GM12874 (cell line): ENCODE data around the gene TMEM260.

Experiments used
- TF ChIP-seq, protein P1 (sequence below): IDR thresholded peaks from 2 replicates; pipeline ENCODE4 v1.5.1; 2011; ENCODE audit warnings: low read depth, mild to moderate bottlenecking, control low read depth, low read length, moderate library complexity; ENCODE audit not compliant: insufficient read depth

TMEM260 gene

DNA sequence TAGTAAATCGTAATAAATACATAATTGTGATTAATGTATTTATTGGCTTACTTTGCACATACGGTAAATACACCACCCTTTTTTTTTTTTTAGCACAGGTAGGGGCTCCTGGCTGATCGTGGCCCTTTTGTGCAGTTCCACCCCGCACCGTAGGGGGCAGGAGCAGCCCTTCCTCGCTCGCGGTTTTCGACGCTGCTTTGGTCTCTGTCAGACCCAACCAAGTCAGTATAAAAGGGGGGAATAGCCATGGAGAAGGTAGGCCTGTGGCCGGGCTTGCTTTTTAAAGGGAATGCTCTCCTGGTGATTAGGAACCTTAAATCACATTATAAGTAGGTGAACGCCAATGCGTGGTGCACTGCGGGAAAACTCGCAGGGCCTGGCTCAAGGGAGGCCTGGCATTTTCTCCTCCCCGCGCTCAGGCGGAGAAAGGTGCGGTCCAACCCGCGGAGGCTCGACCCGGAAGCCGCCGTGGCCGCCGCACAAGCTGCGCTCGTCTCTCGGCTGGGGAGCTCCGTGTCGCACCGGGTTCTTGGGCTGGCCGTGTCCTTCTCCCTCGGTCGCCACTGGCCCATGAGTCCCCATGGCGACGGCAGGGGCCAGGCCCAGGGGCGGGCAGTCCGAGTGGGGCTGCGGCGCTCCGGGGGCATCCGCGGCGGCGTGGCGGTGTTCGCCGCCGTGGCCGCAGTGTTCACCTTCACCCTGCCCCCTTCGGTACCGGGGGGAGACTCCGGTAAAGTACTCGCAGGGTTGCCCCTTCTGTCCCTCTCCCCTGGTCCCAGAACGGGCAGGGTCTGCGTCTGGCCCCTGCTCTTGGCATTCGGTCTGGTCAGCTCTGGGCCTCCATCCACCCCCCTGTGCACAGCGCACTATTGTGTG is at the start of gene TMEM260:
TSS of gene TMEM260 (plus strand) at position 454 of the 876 bp plus-strand sequence. CDS start at position 571, 117 bp downstream.
- TF ChIP-seq, protein P1, sequence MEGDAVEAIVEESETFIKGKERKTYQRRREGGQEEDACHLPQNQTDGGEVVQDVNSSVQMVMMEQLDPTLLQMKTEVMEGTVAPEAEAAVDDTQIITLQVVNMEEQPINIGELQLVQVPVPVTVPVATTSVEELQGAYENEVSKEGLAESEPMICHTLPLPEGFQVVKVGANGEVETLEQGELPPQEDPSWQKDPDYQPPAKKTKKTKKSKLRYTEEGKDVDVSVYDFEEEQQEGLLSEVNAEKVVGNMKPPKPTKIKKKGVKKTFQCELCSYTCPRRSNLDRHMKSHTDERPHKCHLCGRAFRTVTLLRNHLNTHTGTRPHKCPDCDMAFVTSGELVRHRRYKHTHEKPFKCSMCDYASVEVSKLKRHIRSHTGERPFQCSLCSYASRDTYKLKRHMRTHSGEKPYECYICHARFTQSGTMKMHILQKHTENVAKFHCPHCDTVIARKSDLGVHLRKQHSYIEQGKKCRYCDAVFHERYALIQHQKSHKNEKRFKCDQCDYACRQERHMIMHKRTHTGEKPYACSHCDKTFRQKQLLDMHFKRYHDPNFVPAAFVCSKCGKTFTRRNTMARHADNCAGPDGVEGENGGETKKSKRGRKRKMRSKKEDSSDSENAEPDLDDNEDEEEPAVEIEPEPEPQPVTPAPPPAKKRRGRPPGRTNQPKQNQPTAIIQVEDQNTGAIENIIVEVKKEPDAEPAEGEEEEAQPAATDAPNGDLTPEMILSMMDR: peak; percentile 85

DNA sequence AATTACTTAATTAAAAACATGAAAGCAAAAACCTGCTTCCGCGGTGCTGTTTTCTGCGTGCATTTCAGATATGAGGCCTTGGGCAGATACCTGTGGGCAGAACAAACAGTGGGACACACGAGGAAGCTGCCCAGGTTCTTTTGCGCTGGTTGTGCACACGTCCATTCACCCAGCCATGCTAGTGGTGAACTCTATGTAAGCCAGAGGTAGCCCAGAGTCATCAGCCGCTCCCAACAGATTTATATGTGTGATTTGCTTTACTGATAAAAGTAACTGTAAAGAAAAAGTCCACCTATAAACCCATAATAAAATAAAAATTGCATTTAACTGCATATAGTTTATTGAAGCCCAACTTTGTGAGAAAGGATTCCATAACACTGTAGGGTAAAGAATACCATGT is 47.1 kb upstream of the TMEM260 start:
- TF ChIP-seq, protein P1: no peak

DNA sequence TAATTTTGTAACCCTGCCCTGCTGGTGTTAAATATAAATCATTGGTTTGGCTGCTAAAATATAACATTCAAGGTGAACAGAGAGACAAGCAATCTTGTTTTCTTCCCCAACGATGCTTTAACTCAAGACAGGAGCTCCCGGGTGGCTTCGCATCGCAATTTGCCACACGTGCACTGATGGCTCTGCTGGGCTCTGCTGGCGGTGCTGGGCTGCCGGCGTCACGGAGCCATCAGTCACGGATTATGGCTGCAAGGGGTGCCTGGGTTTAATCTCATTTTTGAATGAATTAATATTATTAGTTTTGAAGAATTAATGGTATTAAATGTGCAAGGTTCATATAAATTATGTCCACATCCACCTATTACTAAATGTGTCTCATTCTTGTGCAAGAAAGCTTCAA is 44.9 kb upstream of the TMEM260 start:
- TF ChIP-seq, protein P1: no peak

DNA sequence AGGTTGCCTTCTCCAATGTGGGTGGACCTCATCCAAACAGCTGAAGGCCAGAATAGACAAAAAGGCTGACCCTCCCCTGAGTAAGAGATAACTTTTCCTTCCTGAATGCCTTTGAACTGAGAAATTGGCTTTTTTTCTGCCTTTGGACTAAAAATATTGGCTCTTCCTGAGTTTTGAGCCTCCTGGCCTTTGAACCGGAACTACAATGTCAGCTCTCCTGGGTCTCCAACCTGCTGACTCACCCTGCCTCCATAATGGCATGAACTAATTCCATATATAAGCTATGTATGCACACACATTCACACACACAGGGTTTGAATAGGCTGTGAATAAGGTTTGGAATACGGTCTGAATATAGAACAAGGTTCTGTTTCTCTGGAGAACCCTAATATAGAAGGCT is 39.7 kb upstream of the TMEM260 start:
- TF ChIP-seq, protein P1: no peak

DNA sequence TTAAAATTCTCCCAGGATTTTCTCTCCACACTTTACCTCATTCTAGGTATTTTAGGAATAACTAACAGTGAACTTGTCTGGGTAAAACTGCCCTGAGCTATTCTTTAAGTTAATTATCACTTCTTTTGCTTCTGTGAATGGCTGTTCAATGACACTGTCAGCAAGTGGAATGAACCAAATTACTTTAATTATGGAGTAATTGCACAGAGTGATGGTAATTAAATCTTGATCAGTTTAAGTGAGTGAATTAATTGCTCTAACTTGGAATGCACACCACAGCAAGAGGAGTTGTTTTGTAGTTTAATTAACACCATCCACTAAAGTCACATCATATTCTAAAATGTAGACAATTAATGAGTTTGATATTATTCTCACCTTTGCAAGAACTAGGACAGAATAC is 36.2 kb upstream of the TMEM260 start:
- TF ChIP-seq, protein P1: no peak

DNA sequence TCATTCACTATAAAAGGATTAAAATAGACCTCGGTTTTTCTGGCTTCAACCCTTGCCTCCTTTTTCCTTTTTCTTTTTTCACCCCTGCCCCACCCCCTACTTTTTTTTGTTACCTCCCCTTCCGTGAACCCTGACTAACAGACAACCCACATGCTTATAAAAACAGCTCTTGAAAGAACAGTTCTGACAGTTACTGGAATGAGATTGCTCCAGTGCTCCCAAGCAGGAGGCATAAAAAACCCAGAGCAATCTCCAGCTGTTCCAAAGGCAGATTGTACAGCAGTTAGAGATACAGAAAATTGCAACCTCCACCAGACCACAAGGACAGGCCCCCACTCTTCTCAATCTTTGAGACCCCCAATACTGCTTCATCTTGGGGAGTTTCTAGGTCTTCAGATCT is 29.9 kb upstream of the TMEM260 start:
- TF ChIP-seq, protein P1: no peak

DNA sequence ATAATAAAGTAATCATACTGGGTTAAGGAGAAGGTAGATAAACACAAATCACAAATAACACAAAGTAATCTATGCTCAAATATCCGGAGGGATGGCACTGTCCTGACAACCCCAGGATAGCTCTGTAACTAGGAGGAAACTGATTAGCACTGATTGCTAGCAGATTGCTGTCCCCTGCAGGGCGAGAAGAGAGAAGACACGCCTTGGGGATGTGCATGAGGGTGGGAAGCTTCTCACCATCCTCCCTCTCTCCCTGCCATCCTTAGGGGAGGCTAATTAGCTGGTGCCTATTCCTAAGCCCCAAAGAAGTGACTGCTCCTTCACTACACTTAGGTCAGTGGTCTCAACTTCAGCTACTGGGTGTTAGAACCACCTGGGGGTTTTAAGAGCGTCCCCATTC is 27.0 kb upstream of the TMEM260 start:
- TF ChIP-seq, protein P1: no peak
